H1 (cell line): ENCODE measurements around the gene HOATZ. TPM values are rescaled to one million over a fixed set of nuclear protein-coding genes. Genes with fewer than 3 reads are reported as not detected.

Source experiments
- microRNA counts: library from miRNA; unstranded; fragments of <30 nt; microRNA quantifications from one replicate; lab custom pipeline; 2015
- microRNA-seq, 2 experiments: library from miRNA; unstranded; fragments of <30 nt; microRNA quantifications; one replicate each; pipeline versions ENCODE4 to v1.2.0, GENCODE V29; 2016 to 2020; ENCODE audit warnings: borderline microRNAs expressed in 2 of 2, borderline number of aligned reads in 2 of 2, borderline replicate concordance in 1 of 2
- polyA plus RNA-seq, 7 experiments: library from polyadenylated mRNA; depleted of rRNA in 3 of 7; stranded (reverse) in 5 of 7; unstranded in 2 of 7; fragments of >200 nt in 5 of 7; fragments of 200-250 nt in 2 of 7; gene quantifications; 1 replicate in 5 of 7; 2 replicates in 1 of 7; 4 replicates in 1 of 7; pipeline versions ENCODE4 v1.2.1 to v1.2.3, GENCODE V29; 2011 to 2013; ENCODE audit warnings: missing spikeins in 2 of 7, mixed read lengths in 2 of 7
- small RNA-seq: library from polyadenylated mRNA; stranded (forward); fragments of <200 nt; extraction: miRNeasy Mini kit (QIAGEN cat#:217004); gene quantifications from one replicate; pipeline ENCODE3, GENCODE V24; 2013; ENCODE audit not compliant: insufficient read depth
- total RNA-seq: library from RNA; stranded (reverse); fragmentation: NEBNext Ultra II Directional; extraction: Animal tissue kit (Norgen Biotek cat#: 25700); gene quantifications from 2 replicates; pipeline ENCODE4 v1.2.1, GENCODE V29; 2021

HOATZ gene
- total and polyA plus RNA-seq, 2 of the 8 experiments (the other 6 are each of a cell fraction or from before 2014, with no cell fraction given): not detected

MicroRNA genes within 50 kb of the gene (microRNA counts, 767-probe panel; counts per million panel counts)
- microRNA hsa-miR-34b-3p (lab: Ali Mortazavi, UCI) (879 counts per million, percentile 95 among the panel's probes with 10 or more counts), microRNA hsa-miR-34c-3p (lab: Ali Mortazavi, UCI) (879 counts per million, percentile 95 among the panel's probes with 10 or more counts), microRNA hsa-miR-34c-5p (lab: Ali Mortazavi, UCI) (879 counts per million, percentile 95 among the panel's probes with 10 or more counts)

Small RNA genes within 50 kb of the gene (microRNA-seq; reads per million reads assigned to microRNA genes)
- gene MIR34B: 2.3 to 5.1 reads per million in 2 experiments
- gene MIR34C: 55.4 to 95.8 reads per million in 2 experiments

Small RNA genes within 50 kb of the gene (small RNA-seq; reads per million reads assigned to genes)
- gene MIR34B: 24.0 reads per million, percentile 93 among the genes with 10 or more reads in this experiment
- gene MIR34C: 271 reads per million, percentile 98 among the genes with 10 or more reads in this experiment

Other genes with a start within 250 kb of the HOATZ start
- gene POU2AF3, start 216.2 kb upstream of the HOATZ start, total RNA-seq: 1.2 and 1.6 TPM in 2 replicates
- gene POU2AF3, start 216.2 kb upstream of the HOATZ start, polyA plus RNA-seq (2011; rRNA removed): 4.7 and 5.7 TPM in 2 replicates
- not detected in 2 replicates for gene POU2AF1, start 135.5 kb upstream of the HOATZ start, total RNA-seq
- not detected in 2 replicates for gene POU2AF1, start 135.5 kb upstream of the HOATZ start, polyA plus RNA-seq (2011; rRNA removed)
- not detected in 2 replicates for gene BTG4, start 2.4 kb upstream of the HOATZ start, total RNA-seq
- gene BTG4, start 2.4 kb upstream of the HOATZ start, polyA plus RNA-seq (2011; rRNA removed): 0.06 TPM in 1 of 2 replicates, not detected in the other
- 7.7 and 9.3 TPM in 2 replicates for gene LAYN, start 25.9 kb downstream of the HOATZ start, total RNA-seq
- 4.2 and 4.5 TPM in 2 replicates for gene LAYN, start 25.9 kb downstream of the HOATZ start, polyA plus RNA-seq (2011; rRNA removed)
- gene SIK2, start 87.7 kb downstream of the HOATZ start, total RNA-seq: 8.8 and 12.7 TPM in 2 replicates
- 8.7 and 11.2 TPM in 2 replicates for gene SIK2, start 87.7 kb downstream of the HOATZ start, polyA plus RNA-seq (2011; rRNA removed)